Osteoblast (primary cell): Measurements from ENCODE around the gene SFMBT2. TPM values are rescaled to one million over a fixed set of nuclear protein-coding genes. Genes with fewer than 3 reads are reported as not detected.
A peak's percentile ranks its signal among the peaks of the same experiment; 100 is the strongest.

Source experiments
- DNase-seq: peaks from one replicate; pipeline ENCODE4 v3.0.0; 2011; ENCODE audit warnings: low spot score, mixed read lengths; ENCODE audit not compliant: insufficient read length; ENCODE audit errors: missing footprints
- H2AFZ ChIP-seq: 2 replicates; pipeline ENCODE4 v1.6.0; 2011; ENCODE audit warnings: mild to moderate bottlenecking, low read length
- H3K27ac ChIP-seq: 2 replicates; pipeline ENCODE4 v1.5.1; 2011; ENCODE audit warnings: mild to moderate bottlenecking, low read depth, low read length, moderate library complexity
- H3K27me3 ChIP-seq: 2 replicates; pipeline ENCODE4 v1.6.0; 2012; ENCODE audit warnings: mild to moderate bottlenecking, control low read depth, inconsistent platforms, low read length, moderate library complexity; ENCODE audit not compliant: insufficient read depth
- H3K36me3 ChIP-seq: 2 replicates; pipeline ENCODE4 v1.5.1; 2011; ENCODE audit warnings: mild to moderate bottlenecking, low read length, control low read depth, moderate library complexity; ENCODE audit not compliant: insufficient read depth
- H3K4me1 ChIP-seq: 2 replicates; pipeline ENCODE4 v1.5.1; 2011; ENCODE audit warnings: mild to moderate bottlenecking, low read length, control low read depth, moderate library complexity; ENCODE audit not compliant: insufficient read depth
- H3K4me2 ChIP-seq: 2 replicates; pipeline ENCODE4 v1.6.0; 2011; ENCODE audit warnings: mild to moderate bottlenecking, low read length; ENCODE audit not compliant: insufficient read depth
- H3K4me3 ChIP-seq: fragments of 200-600 bp; sonication (generic); 3 replicates; pipeline ENCODE4 v1.5.1; 2012; ENCODE audit warnings: mild to moderate bottlenecking, low read length, inconsistent platforms; ENCODE audit not compliant: insufficient read depth
- H3K79me2 ChIP-seq: 2 replicates; pipeline ENCODE4 v1.6.0; 2012; ENCODE audit warnings: mild to moderate bottlenecking, low read length, control low read depth, inconsistent platforms; ENCODE audit not compliant: insufficient read depth
- H3K9me3 ChIP-seq: 2 replicates; pipeline ENCODE4 v1.5.1; 2011; ENCODE audit warnings: low read depth, low read length, control low read depth
- H4K20me1 ChIP-seq: 2 replicates; pipeline ENCODE4 v1.6.0; 2012; ENCODE audit warnings: mild to moderate bottlenecking, low read length, control low read depth; ENCODE audit not compliant: insufficient read depth
- CTCF ChIP-seq: IDR thresholded peaks from 2 replicates; pipeline ENCODE4 v1.5.1; 2011; ENCODE audit warnings: mild to moderate bottlenecking, low read depth, low read length, moderate library complexity; ENCODE audit errors: extremely low read depth
- total RNA-seq: library from RNA; depleted of rRNA; stranded (reverse); fragments of >200 nt; gene quantifications from 2 replicates; pipeline ENCODE4 v1.2.3, GENCODE V29; 2012

The SFMBT2 gene
- total RNA-seq, 1 donor, result under 0.01 TPM

GRCh38 chr10:7245505-7245904 lies 165.3 kb downstream of the SFMBT2 start:
- H3K36me3 ChIP-seq, result no peaks in the 10 kb centered on the region
- no peak overlapping the region for H3K4me3 ChIP-seq
- no peak overlapping the region for H2AFZ ChIP-seq
- H3K9me3 ChIP-seq, result no peaks in the 10 kb centered on the region
- H3K79me2 ChIP-seq, result no peaks in the 10 kb centered on the region
- no peaks in the 10 kb centered on the region for H3K27me3 ChIP-seq
- no peaks in the 10 kb centered on the region for H3K4me1 ChIP-seq
- peak; percentile 47 for DNase-seq
- no peak for TF ChIP-seq CTCF
- no peak overlapping the region for H3K27ac ChIP-seq
- H3K4me2 ChIP-seq, result no peak overlapping the region
- no peaks in the 10 kb centered on the region for H4K20me1 ChIP-seq

GRCh38 chr10:7243873-7244272 lies 167.0 kb downstream of the SFMBT2 start:
- no peak overlapping the region for H3K4me2 ChIP-seq
- H3K79me2 ChIP-seq, result no peaks in the 10 kb centered on the region
- no peaks in the 10 kb centered on the region for H3K36me3 ChIP-seq
- no peak overlapping the region for H3K4me3 ChIP-seq
- H2AFZ ChIP-seq, result no peak overlapping the region
- no peak for DNase-seq
- H3K27ac ChIP-seq, result no peak overlapping the region
- H3K9me3 ChIP-seq, result no peaks in the 10 kb centered on the region
- TF ChIP-seq CTCF, result no peak
- no peaks in the 10 kb centered on the region for H3K27me3 ChIP-seq
- H3K4me1 ChIP-seq, result no peaks in the 10 kb centered on the region
- no peaks in the 10 kb centered on the region for H4K20me1 ChIP-seq

GRCh38 chr10:7243139-7243538 lies 167.7 kb downstream of the SFMBT2 start:
- no peak overlapping the region for H3K4me3 ChIP-seq
- no peak overlapping the region for H3K4me2 ChIP-seq
- H3K4me1 ChIP-seq, result no peaks in the 10 kb centered on the region
- TF ChIP-seq CTCF, result no peak
- no peak overlapping the region for H3K27ac ChIP-seq
- H3K79me2 ChIP-seq, result no peaks in the 10 kb centered on the region
- no peaks in the 10 kb centered on the region for H3K27me3 ChIP-seq
- H2AFZ ChIP-seq, result no peak overlapping the region
- H3K9me3 ChIP-seq, result peaks cover under 1% of the 10 kb centered on the region
- no peak for DNase-seq
- no peaks in the 10 kb centered on the region for H3K36me3 ChIP-seq
- no peaks in the 10 kb centered on the region for H4K20me1 ChIP-seq

GRCh38 chr10:7239312-7239985 lies 171.4 kb downstream of the SFMBT2 start:
- no peak overlapping the region for H3K4me2 ChIP-seq
- TF ChIP-seq CTCF, result no peak
- H3K79me2 ChIP-seq, result no peaks in the 10 kb centered on the region
- peaks cover 2% of the 10 kb centered on the region for H3K9me3 ChIP-seq
- DNase-seq, result no peak
- no peaks in the 10 kb centered on the region for H3K4me1 ChIP-seq
- no peaks in the 10 kb centered on the region for H3K36me3 ChIP-seq
- H2AFZ ChIP-seq, result no peak overlapping the region
- H3K4me3 ChIP-seq, result no peak overlapping the region
- no peaks in the 10 kb centered on the region for H3K27me3 ChIP-seq
- H3K27ac ChIP-seq, result no peak overlapping the region
- H4K20me1 ChIP-seq, result no peaks in the 10 kb centered on the region
